ENCODE measurements around the gene PMM2.

PMM2 gene

GRCh38 chr16:8853150-8853549 is 55.5 kb downstream of the PMM2 start:
- peak; percentile 42 for DNase-seq

- peak; percentile 60 for DNase-seq
Measured at GRCh38 chr16:8853611-8854010, 56.0 kb downstream of the PMM2 start.

DNA sequence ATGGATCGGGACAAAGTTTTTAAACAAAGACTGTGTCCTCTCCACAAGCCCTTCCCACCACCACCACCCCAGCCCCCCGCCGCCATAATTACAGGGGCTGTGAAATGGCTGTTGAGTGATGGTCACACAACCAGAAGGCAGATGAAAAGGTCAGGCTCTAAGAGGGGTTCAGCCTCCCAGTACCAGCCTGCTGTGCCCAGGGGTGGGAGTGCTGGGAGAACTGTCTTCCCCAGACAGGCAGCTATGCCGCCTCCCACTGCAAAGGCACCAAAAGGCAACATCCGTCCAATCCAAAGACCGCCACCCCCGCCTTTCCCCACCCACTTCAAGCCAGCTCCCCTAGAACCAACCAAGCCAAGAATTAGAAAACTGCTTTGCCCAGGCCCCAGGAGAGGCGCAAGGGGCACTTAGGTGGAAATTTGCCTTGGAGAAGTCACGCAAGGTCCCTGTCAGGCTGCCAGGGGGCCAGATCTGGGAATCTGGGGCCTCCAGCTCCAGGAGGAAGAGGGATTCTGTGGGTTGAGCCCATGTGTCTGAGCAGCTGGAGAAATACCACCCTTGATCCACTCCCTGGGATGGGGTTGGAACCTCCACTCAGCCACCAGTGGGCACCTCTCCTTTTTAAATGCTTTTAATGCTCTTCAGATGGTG is 56.8 kb downstream of the PMM2 start:
- DNase-seq, result peak; percentile 27

GRCh38 chr16:8855051-8855786 is 57.6 kb downstream of the PMM2 start:
- peak; percentile 62 for DNase-seq

GRCh38 chr16:8855972-8856371 is 58.3 kb downstream of the PMM2 start:
- DNase-seq, result peak; percentile 53

DNA sequence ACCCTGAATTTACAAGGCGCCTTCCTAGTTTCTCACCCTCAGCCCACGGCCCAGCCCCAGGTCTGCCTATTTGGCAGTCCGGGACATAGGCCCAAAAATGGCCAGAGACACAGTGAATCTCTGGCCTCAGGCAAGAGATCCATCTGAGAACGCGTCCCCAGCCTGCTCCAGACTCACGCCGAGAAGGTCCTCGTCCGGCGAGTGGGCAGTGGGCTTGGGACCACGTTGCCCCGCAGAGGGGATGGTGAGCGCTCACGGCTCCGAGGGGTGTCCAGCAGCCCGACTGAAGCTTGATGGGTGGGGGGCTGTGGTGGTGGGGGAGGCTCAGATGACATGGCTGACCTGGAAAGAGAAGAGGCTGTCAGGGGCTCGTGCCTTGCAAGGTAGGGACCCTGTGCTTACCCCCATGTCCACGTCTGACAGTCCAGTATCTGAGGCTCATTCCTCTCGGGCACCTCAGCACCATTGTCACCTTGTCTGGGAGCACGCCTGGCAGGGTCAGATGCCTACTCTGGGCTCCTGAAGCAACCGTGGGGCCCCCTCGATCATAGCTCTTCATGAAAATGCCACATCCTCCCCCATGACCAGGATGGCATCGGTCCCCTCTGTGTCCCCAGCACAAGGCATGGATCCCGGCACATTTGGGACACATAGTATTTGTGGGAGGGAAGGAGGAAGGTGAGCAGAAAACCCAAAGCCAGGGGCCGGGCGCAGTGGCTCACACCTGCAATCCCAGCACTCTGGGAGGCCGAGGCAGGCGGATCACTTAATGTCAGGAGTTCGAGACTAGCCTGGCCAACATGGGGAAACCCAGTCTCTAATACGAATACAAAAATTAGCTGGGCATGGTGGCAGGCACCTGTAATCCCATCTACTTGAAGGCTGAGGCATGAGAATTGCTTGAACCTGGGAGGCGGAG is 61.6 kb downstream of the PMM2 start:
- DNase-seq, result no peak

DNA sequence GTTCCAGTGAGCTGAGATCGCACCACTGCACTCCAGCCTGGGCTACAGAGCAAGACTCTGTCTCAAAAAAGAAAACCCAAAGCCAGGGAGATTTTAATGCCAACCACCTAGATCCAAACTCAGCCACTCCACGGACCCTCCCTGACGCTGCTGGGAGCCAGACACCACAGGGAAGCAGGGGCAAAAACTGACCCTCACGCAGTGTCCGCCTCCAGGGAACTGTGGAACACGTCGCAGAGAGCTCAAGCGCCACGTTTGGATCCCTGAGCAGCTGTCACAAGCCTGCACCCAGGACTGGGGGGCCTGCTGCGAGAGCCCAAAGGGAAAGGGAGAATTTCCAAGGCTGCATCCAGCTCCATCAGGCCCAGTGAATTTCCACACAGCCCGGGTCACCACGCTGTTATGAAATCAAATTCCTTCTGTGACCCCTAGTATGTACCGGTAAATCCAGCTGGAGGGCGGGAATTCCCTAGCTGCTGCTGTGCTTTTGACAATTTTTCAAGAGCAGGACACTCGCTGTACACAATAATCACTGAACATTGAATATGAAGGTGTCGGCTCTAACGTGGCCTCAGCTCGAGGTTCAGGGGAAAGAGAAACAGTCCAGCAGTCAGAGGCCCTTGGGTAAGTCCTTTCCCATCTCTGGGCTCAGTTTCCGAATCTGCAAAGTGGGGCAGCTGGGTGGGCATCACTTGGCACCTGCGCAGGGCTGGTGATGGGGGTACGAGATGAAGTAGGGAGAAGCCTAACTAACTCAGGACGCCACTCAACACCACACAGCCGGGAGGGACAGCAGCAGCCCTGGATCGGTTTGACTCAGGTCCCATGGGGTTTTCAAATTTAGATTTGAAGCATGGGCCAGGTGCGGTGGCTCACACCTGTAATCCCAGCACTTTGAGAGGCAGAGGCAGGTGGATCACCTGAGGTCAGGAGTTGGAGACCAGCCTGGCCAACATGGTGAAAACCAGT is 62.6 kb downstream of the PMM2 start:
- no peak for DNase-seq

DNA sequence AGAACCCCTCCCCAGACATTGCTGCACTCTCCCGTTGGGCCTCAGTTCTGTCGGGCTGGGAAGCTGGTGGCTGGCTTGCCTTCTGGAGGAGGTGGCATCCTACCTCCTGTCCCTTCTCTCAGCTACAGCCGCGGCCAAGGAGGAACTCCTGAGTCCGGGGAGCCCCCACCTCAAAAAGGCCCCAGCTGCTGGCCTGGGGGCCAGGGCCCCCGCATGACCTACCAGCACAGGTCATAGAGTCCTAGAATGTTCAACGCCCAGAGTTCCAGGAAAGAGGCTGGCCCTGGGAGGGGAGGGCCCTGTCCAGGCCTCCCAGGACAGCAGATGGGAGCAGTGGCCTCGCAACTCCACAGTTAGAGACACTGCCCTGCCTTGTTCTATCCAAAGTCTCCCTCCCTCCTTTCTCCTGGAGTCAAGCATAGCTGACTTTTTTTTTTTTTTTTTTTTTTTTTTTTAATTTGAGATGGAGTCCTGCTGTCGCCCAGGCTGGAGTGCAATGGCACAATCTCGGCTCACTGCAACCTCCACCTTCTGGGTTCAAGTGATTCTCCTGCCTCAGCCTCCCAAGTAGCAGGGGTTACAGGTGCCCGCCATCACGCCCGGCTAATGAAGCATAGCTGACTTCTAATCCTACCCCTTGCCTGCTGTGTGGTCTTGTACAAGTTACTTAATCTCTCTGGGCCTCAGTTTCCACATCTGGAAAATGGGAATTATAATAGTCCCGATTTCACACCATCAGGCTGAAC is 64.1 kb downstream of the PMM2 start:
- no peak for DNase-seq

- DNase-seq, result no peak
Measured at GRCh38 chr16:8862309-8863130, 64.9 kb downstream of the PMM2 start.

GRCh38 chr16:8863594-8864424 is 66.2 kb downstream of the PMM2 start:
- no peak for DNase-seq

GRCh38 chr16:8864480-8865110 is 67.0 kb downstream of the PMM2 start:
- no peak for DNase-seq

DNA sequence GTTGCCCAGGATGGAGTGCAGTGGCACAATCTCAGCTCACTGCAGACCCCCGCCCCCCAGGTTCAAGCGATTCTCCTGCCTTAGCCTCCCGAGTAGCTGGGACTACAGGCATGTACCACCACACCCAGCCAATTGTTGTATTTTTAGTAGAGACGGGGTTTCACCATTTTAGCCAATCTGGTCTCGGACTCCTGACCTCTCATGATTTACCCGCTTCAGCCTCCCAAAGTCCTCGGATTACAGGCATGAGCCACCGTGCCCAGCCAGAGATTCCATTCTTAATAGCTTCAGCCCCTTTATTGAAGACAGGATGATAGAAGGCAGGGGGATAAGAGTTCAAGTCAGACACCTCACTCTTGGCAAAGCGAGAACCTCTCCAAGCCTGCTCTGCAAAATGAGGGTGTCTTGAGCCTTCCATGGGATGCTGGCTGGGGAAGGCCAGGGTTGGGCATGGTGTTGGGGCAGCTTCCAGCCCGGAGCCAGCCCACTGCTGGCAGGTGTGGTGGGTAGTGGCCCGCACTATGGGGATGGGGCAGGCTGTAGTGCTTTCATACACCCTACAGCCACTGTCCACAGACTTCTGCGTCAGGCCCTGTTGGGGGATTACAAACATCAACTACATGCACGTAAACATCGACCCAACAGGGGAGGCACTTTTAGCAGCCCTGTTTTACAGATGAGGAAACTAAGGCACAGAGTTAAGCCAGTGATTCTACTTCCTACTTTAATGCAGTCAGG is 67.7 kb downstream of the PMM2 start:
- no peak for DNase-seq

DNA sequence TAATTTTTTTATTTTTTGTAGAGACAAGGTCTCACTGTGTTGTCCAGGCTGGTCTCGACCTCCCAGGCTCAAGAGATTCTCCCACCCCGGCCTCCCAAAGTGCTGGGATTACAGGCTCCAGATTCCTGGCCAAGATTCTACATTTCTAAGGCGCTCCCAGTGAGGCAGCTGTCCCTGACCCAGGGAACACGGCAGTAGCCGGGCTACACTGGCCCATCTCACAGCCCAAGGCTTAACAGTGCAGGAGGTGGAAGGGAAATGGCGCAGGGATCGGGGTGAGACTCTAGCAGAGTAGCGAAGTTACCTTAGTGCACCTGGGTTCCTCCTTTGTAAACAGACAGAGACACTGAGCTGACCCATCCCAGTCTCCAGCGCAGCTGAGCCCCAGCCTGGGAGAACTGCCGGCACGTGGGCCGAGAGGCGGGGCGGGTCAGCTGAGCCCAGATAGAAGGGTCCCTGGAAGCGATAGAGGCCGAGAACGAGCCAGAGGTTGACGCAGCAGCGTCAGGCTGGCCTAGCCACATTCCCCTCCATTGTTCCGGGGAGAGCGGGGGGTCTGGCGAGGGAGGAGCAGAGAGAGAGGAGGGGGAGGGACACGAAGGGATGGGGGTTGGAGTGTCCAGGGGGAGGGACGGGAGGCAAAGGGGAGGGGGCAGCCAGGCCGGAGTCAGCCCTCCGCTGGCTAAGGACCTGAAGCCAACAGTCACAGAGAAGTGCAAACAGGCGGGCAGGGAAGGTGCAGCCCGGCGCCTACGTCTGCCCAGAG is 68.7 kb downstream of the PMM2 start:
- DNase-seq, result no peak

DNA sequence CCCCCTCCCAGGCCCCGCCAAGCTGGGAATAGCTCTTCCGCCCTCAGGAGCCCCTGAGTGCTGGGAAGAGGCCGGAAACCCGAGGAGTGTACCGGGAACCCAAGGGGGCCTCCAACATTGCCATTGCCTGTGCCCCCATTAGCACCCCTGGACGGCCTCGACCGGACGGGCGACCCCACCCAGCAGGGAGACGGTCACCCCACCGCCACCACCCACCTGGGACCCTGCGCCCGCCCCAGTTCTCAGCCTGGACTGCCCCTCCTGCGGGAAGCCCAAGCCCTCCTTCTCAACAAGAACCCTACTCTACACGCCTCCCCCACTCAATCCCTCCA is 69.2 kb downstream of the PMM2 start:
- no peak for DNase-seq

- peak; percentile 72 for DNase-seq
Measured at GRCh38 chr16:8867216-8867931, 69.7 kb downstream of the PMM2 start.

DNA sequence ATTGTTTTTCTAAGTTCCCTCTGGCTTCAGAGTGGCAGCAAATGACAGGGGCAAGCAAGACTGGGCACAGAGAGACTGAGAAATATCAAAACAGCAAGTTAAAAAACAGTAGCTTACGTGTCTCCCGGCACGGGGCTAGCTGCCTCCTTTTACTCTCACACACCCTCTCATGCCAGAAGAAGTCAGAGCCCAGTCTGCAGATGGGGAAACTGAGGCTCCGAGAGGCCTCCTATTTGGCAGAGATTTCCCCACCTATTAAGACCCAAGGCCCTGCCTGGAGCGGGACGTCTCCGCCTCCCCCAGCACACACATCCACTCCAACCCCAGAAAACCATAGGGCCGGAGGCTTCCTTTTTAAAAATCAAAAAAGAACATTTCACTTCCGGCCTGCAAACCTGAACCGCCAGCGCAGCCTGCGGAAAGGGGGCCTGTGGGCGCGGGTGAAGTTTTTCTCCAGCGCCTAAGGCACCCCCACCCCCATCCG is 70.3 kb downstream of the PMM2 start:
- no peak for DNase-seq

Measured in activated effector memory CD4-positive, alpha-beta T cell treated with anti-CD3 and anti-CD28 coated beads, Interleukin-2, amount 50 U/mL, for 16 hours (primary cell).